ENCODE data around the gene TCTA.

DNA sequence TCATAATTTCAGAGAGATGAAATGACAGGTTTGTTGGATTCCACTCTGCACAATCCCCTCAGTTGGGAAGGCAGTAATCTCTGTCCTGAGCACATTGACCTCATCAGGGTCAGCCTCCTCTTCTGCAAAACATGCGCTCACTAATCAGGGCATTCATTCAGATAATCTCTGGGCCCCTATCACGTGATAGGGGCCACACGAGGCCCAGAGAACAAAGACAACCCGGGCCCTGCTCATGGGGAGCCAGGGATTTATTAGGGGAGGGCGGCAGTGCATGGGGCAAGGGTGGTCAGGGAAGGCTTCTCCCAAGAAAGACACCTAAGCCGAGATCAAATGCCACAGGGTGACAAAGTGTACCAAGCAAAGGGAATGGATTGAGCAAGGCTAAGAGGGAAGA lies 1.1 kb downstream of the TCTA start:
- TF ChIP-seq CTCF (IDR thresholded peaks at IDR 0.05; ENCODE audit: extremely low read depth in 1 of 2, insufficient read depth in 1 of 2, low read depth in 1 of 2, low read length in 2 of 2) (no peak), POLR2AphosphoS5 (IDR thresholded peaks at IDR 0.05; ENCODE audit: insufficient read depth, low read depth, low read length) (no peak), EZH2 (IDR thresholded peaks at IDR 0.05; ENCODE audit: borderline replicate concordance, low read depth, low read length, severe bottlenecking) (no peak), POLR2A (IDR thresholded peaks at IDR 0.05; ENCODE audit: low read depth, low read length) (no peak), JUN (IDR thresholded peaks at IDR 0.05; ENCODE audit: borderline replicate concordance, insufficient read depth, insufficient read length, low read depth) (no peak)
- TF ChIP-seq, protein P1, sequence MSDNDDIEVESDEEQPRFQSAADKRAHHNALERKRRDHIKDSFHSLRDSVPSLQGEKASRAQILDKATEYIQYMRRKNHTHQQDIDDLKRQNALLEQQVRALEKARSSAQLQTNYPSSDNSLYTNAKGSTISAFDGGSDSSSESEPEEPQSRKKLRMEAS (IDR thresholded peaks at IDR 0.05; ENCODE audit: insufficient read depth, insufficient read length), result no peak

All from endothelial cell of umbilical vein (primary cell).